Ammon's horn (tissue), 1 donor: ENCODE data around the gene TFF3.
A peak's percentile ranks its signal among the peaks of the same experiment; 100 is the strongest.

ENCODE experiments used
- DNase-seq: peaks from one replicate; pipeline ENCODE4 v3.0.0-alpha.2; 2016; ENCODE audit warnings: low spot score

TFF3 gene

GRCh38 chr21:42289926-42290325 is 25.3 kb downstream of the TFF3 start:
- peak; percentile 76 for DNase-seq

DNA sequence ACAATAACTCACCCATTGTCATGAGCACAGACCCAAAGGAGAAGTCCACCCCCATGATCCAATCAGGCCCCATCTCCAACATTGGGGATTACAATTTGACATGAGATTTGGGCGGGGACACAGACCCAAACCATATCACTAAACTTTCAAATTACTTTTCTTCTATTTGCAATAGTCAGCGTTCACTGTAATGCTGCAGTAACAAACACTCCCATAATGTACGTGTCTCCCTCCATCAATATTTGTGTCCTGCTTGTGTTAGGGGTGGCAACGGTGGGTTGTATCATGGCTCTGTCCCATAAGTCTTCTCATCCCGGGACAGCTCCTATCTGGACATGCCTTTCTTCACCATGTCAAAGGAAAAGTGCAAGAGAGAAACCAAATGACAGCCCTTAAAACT is 26.2 kb downstream of the TFF3 start:
- DNase-seq: no peak

DNA sequence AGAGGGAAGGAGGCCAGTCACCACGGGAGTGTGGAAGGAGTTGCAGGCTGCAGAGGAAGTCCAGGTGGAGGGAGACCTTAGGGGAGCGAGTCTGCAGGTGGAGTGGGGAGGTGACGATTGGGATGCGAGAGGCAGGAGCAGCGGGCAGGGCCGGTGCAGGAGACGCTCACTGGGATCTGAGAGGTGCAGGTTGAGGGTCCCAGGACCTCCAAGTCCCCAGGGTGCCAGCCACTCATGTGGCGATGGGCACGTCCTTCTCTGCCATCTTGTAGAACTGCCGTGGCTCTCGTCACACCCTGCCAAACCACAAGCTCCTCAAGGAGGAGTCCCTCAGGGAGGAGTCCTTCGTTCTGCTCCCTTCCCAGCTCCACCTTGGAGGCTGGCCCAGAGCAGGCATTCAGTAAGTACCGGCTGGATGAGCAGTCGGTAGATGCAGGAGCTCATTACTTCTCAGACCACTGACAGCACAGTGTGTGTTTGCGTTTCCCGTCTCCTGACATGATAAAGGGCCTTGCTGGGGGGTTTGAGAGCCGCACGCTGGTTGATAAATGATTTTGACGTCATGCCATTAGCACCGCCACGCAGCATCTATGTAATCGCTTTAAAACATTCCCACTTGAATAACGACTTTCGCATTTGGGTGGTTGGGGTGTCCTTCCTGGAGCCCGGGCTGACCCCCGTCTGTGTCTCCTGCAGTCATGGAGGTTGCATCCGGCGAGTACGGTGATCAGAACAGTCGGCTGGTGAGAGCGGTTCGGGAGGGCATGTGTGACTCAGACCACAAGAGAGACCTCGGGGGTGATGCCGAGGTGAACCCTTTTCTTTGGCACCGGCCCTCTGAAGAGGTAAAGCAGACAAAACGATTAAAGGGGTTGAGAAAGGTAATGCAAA is 27.8 kb downstream of the TFF3 start:
- no peak for DNase-seq

- DNase-seq: no peak
Observed at GRCh38 chr21:42286416-42286815, 28.8 kb downstream of the TFF3 start.

- DNase-seq: no peak
Observed at GRCh38 chr21:42285569-42286245, 29.5 kb downstream of the TFF3 start.

DNA sequence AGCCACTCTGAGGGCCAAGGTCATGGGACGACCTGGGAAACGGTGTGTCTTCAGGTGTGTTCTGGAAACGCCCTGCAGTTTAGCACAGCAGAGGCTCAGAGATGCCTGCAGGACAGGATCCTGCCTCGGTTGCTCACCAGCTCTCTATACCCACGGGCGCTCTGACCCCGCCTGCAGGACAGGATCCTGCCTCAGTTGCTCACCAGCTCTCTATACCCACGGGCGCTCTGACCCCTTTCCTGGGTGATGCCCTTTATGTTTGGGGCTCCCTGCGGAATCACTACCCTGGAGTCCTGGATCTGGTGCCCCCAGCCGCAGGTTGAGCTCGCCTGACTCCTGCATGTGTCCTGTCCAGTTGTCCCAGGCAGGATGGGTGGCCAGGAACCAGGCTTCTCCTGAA is 32.5 kb downstream of the TFF3 start:
- no peak for DNase-seq

- DNase-seq: no peak
Observed at GRCh38 chr21:42282021-42282420, 33.2 kb downstream of the TFF3 start.

- no peak for DNase-seq
Observed at GRCh38 chr21:42281181-42281680, 34.0 kb downstream of the TFF3 start.

DNA sequence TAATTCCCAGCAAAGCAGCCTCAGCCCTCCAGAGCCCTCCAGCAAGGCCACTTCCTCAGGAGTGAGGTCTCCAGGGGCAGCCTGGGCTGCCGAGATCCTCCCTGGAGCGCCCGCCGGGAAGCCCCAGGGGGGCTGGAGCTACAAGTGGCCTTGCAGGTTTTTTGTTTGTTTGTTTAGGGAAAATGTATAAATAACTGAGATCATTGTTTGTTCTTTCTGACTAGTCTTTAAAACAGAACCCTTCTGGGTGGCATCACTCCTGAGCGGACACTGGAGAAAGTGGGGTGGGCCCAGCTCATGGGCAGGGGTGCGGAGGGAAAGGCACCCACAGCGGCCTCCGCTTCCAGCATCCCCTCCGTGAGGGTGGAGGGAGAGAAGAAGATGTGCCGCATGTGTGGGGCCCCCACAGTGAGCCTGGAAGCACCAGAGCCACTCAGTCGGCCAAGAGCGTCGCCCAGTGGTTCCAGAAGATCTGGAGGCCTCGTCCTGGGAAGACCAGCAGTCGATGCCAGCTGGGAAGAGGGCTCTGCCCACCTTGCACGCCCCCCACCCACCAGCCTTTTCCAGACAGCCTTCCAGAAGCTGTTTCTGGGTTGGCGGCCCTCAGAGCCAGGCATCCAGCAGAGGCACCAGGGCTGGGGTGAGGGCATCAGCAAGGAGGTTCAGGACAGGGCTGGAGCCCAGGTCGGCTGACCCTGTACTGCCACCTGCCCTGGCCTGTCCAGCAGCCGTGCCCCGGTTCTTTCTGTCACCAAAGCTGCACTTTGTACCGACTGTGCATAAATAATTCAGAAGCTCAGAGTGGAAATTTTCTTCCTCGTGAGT is 34.6 kb downstream of the TFF3 start:
- DNase-seq: no peak

- DNase-seq: no peak
Observed at GRCh38 chr21:42279888-42280287, 35.3 kb downstream of the TFF3 start.

- DNase-seq: no peak
Observed at GRCh38 chr21:42279341-42279871, 35.8 kb downstream of the TFF3 start.

- no peak for DNase-seq
Observed at GRCh38 chr21:42278451-42279149, 36.6 kb downstream of the TFF3 start.

GRCh38 chr21:42277593-42277992 is 37.6 kb downstream of the TFF3 start:
- no peak for DNase-seq

GRCh38 chr21:42276526-42277154 is 38.6 kb downstream of the TFF3 start:
- DNase-seq: no peak

GRCh38 chr21:42276076-42276475 is 39.1 kb downstream of the TFF3 start:
- no peak for DNase-seq

GRCh38 chr21:42272984-42273600 is 42.1 kb downstream of the TFF3 start:
- no peak for DNase-seq

DNA sequence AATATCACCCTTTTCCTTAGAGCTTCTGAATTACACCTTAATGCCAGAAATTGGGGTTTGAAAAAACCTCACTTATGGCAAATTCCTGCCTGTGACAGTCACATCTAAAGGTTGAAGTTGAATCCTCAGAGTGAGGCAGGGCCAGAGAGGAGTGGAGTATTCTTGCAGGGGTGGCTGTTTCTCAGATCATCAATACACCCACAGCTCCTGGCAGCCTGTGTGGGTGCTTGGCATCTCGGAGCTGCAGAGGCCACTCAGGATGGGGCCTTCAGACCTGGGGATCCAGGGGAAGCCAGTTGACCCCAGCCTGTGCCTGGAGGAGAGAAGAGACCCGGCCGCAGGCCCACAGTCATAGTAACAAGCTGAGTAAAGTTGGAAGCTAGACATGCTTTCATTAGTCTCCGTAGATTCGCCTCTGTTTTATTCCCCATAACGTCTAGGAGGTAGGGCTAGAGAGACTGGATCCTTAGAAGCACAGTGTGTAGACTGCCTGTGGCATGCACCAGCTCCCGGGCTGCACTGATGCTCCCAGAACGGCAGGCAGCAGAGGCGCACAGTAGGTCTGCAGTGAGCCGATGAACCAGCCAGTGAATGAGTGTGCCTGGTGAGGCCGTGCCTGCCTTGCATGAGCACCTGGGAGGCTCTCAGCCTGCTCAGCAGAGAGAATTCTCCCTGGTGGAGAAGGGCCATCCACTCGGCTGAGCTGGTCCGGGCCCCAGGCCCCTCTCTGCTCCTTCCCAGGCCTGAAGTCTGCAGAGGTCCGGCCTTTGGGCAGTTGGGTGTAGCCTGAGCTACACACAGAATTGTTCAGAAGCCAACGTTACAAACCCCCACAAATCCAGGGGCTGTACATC is 42.9 kb downstream of the TFF3 start:
- DNase-seq: no peak

- DNase-seq: no peak
Observed at GRCh38 chr21:42271065-42271464, 44.1 kb downstream of the TFF3 start.

- no peak for DNase-seq
Observed at GRCh38 chr21:42269386-42269785, 45.8 kb downstream of the TFF3 start.
